ENCODE results near the gene TMEM100.
"Not testable (repeated sequence)": the region's sequence is repeated elsewhere in the genome, so short reads cannot be mapped to it uniquely, and the experiment has no call there.

The TMEM100 gene

GRCh38 chr17:55683550-55684315 lies 38.9 kb downstream of the TMEM100 start:
- no peak for DNase-seq

DNA sequence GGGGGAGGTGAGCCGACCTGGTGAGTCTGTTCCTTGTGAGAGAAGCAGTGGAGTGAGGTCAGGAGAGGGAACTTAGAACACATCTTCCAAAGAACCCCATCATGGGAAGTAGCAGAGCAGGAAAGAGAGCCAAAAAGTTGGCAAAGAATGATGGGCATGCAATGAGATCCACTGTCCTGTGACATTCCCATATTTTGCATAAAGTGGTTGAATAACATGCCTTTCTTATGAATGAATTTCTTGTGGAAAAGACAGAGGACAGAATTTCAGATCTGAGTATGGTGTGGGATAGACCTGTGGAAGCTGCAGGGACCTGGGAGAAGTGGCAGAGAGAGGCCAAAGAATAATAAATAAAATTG lies 41.3 kb downstream of the TMEM100 start:
- no peak for DNase-seq

DNA sequence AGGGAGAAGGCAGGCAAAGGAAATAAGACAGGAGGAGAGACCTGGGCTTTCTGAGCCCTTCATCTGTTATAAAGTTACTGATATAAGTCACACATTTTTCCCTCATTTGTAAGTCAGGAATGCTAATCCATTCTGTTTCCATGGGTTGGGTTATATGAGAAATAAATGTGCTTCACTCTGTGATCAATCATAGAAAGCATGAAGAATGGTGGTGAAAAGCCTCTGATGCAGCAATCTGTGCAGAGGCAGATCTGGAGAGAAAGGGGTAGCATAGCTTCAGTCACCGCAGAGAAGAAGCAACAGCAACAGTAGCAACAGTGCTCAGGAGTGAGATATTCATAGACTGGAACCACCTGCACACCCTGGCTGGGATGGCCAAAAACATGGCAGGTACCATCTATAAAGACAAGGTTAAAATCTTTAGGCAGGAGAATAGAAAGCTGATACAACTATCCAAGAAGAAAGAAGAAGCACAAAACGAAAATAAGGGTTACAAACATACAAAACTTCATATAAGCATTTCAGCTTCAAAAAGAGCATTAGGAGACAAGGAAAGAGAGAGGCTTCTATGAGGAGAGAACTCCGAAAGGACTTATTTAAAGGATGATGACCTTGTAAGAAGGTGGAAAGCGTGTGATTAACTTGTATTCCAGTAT lies 41.9 kb downstream of the TMEM100 start:
- DNase-seq = no peak

DNA sequence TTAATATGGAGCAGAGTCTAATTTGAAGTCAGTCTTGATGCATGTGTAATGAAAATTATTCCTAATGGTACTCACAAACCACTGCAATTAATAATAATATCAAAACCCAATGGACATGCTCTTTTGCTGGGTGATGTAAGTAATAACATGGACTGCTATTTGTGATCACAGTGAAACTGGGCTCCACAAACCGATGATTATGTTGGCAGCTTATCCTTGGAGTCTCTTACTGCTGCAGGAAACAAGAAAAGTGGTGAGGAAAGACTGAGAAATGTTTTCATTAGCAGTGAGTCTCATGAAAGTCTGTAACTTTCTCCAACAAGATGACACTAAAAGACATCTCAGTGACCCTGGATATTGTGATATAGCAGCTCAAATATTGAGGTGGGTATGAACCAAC lies 45.2 kb downstream of the TMEM100 start:
- no peak for DNase-seq

DNA sequence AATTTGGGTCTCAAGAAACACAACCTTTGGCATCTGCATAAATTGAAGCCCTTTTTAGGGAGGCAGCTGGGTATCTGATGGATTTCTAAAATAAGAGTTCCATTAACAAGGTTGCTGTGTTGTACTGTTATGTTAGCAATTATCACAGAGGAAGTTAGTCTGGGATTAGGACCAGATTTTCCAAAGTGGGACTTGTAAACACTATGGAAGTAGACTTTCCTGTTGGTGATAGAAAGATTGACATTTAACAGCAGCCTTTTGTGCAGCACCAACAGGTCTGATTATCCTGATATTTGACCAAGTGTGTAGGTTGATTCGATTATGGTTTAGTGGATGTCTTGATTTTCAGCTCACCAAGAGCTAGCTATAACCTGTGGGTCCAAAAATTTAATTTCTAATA lies 46.4 kb downstream of the TMEM100 start:
- no peak for DNase-seq

GRCh38 chr17:55673743-55674506 lies 48.7 kb downstream of the TMEM100 start:
- no peak for DNase-seq

DNA sequence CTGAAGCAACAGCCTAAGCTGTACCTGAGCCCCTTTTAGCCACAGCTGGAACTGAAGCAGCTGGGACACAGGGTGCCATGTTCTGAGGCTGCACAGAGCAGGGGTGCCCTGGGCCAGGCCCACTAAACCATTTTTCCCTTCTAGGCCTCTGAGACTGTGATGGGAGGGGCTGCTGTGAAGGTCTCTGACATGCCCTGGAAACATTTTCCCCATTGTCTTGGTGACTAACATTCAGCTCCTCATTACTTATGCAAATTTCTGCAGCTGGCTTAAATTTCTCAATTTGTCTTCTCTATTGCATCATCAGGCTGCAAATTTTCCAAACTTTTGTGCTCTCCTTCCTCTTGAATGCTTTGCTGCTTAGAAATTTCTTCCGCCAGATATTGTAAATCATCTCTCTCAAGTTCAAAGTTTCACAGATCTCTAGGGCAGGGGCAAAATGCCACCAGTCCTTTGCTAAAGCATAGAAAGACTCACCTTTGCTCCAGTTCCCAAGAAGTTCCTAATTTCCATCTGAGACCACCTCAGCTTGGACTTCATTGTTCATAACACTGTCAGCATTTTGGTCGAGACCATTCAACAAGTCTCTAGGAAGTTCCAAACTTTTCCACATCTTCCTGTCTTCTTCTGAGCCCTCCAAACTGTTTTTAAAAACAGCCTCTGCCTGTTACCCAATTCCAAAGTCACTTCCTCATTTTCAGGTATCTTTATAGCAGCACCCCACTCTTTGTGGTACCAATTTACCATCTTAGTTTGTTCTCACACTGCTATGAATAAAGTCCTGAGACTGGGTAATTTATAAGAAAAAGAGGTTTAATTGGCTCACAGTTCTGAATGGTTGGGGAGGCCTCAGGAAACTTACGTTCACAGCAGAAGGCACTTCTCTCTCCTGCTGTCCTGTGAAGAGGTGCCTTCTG lies 49.8 kb downstream of the TMEM100 start:
- DNase-seq = no peak

- DNase-seq = not testable (repeated sequence)
These were observed 50.7 kb downstream of the TMEM100 start for GRCh38 chr17:55672010-55672409.
